CD14-positive monocyte (primary cell): ENCODE measurements around the gene CAPN11. TPM values are rescaled to one million over a fixed set of nuclear protein-coding genes. Genes with fewer than 3 reads are reported as not detected.
A peak's percentile ranks its signal among the peaks of the same experiment; 100 is the strongest.

ENCODE experiments used
- DNase-seq, 3 donors: peaks; one replicate each; pipeline ENCODE4 v3.0.0-alpha.2; 2011 to 2022
- H2AFZ ChIP-seq: 2 replicates; pipeline ENCODE4 v1.6.0; 2012; ENCODE audit warnings: mild to moderate bottlenecking, low read depth, low read length, inconsistent platforms; ENCODE audit not compliant: insufficient read depth, poor library complexity, severe bottlenecking
- H3K27ac ChIP-seq, 2 donors: 1 replicate in 1 of 2; 2 replicates in 1 of 2; pipeline ENCODE4 v1.5.1; 2012 to 2013; ENCODE audit warnings: low read length in 2 of 2, control low read depth in 1 of 2, inconsistent platforms in 1 of 2, low read depth in 1 of 2, mild to moderate bottlenecking in 1 of 2
- H3K27me3 ChIP-seq, 2 donors: one replicate each; pipeline versions ENCODE4 v1.6.0 to v1.6.1; 2011 to 2013; ENCODE audit warnings: low read length in 2 of 2; ENCODE audit not compliant: control insufficient read depth in 2 of 2, insufficient read depth in 2 of 2
- H3K36me3 ChIP-seq, 2 donors: replicated peaks in 1 of 2; 1 replicate in 1 of 2; 2 replicates in 1 of 2; pipeline versions ENCODE4 v1.5.1 to v1.6.1; 2012 to 2013; ENCODE audit warnings: low read length in 2 of 2, control low read depth in 1 of 2, inconsistent platforms in 1 of 2, mild to moderate bottlenecking in 1 of 2; ENCODE audit not compliant: insufficient read depth in 2 of 2, control insufficient read depth in 1 of 2
- H3K4me1 ChIP-seq, 2 donors: 1 replicate in 1 of 2; 2 replicates in 1 of 2; pipeline versions ENCODE4 v1.5.1 to v1.6.1; 2012 to 2013; ENCODE audit warnings: low read length in 2 of 2, control low read depth in 1 of 2, inconsistent platforms in 1 of 2, mild to moderate bottlenecking in 1 of 2, moderate library complexity in 1 of 2; ENCODE audit not compliant: insufficient read depth in 2 of 2, control insufficient read depth in 1 of 2
- H3K4me2 ChIP-seq: replicated peaks from 2 replicates; pipeline ENCODE3; 2012; ENCODE audit warnings: low read length, moderate library complexity, mild to moderate bottlenecking; ENCODE audit not compliant: poor library complexity, severe bottlenecking; ENCODE audit errors: extremely low read depth
- H3K4me3 ChIP-seq, 3 experiments: fragments of 200-600 bp in 1 of 3; sonication (generic) in 1 of 3; replicated peaks in 1 of 3; 1 replicate in 2 of 3; 2 replicates in 1 of 3; pipeline ENCODE4 v1.5.1; 2011 to 2013; ENCODE audit warnings: low read length in 3 of 3, mild to moderate bottlenecking in 3 of 3, control low read depth in 2 of 3, low read depth in 2 of 3, inconsistent platforms in 1 of 3, moderate library complexity in 1 of 3
- H3K79me2 ChIP-seq: 2 replicates; pipeline ENCODE4 v1.6.0; 2012; ENCODE audit warnings: mild to moderate bottlenecking, control low read depth, inconsistent platforms, low read length, moderate library complexity; ENCODE audit not compliant: insufficient read depth
- H3K9ac ChIP-seq: 2 replicates; pipeline ENCODE4 v1.6.0; 2017; ENCODE audit warnings: low read length, mild to moderate bottlenecking; ENCODE audit not compliant: insufficient read depth, poor library complexity, severe bottlenecking
- H3K9me3 ChIP-seq, 2 donors: replicated peaks in 1 of 2; 1 replicate in 1 of 2; 2 replicates in 1 of 2; pipeline versions ENCODE4 v1.5.1 to v1.6.1; 2012 to 2013; ENCODE audit warnings: low read length in 2 of 2, control low read depth in 1 of 2; ENCODE audit not compliant: control insufficient read depth in 1 of 2, insufficient read depth in 1 of 2
- H4K20me1 ChIP-seq: 2 replicates; pipeline ENCODE4 v1.6.0; 2012; ENCODE audit warnings: mild to moderate bottlenecking, low read length, control low read depth, moderate library complexity; ENCODE audit not compliant: insufficient read depth
- H3K27ac Mint-ChIP-seq, 7 donors: one replicate each; pipeline ENCODE4 v1.8.0; 2020; ENCODE audit warnings: mild to moderate bottlenecking in 7 of 7, mixed read lengths in 7 of 7, moderate library complexity in 6 of 7, inconsistent platforms in 2 of 7
- H3K27me3 Mint-ChIP-seq, 3 donors: one replicate each; pipeline ENCODE4 v1.8.0; 2021 to 2022; ENCODE audit warnings: low read depth in 3 of 3, mild to moderate bottlenecking in 3 of 3, mixed read lengths in 3 of 3, moderate library complexity in 3 of 3, inconsistent platforms in 1 of 3
- H3K36me3 Mint-ChIP-seq, 2 donors: one replicate each; pipeline ENCODE4 v1.8.0; 2020; ENCODE audit warnings: mixed read lengths in 2 of 2, inconsistent platforms in 1 of 2, mild to moderate bottlenecking in 1 of 2
- H3K4me1 Mint-ChIP-seq: one replicate; pipeline ENCODE4 v1.8.0; 2020; ENCODE audit warnings: mild to moderate bottlenecking, mixed read lengths
- H3K4me3 Mint-ChIP-seq, 2 donors: one replicate each; pipeline ENCODE4 v1.8.0; 2020; ENCODE audit warnings: mild to moderate bottlenecking in 2 of 2, mixed read lengths in 2 of 2, moderate library complexity in 1 of 2
- H3K9me3 Mint-ChIP-seq, 7 donors: one replicate each; pipeline ENCODE4 v1.8.0; 2020 to 2022; ENCODE audit warnings: mixed read lengths in 7 of 7, mild to moderate bottlenecking in 6 of 7, moderate library complexity in 6 of 7, inconsistent platforms in 2 of 7
- WGBS: methylation state at CpG from one replicate; pipeline ENCODE4 v1.1.5; 2013; ENCODE audit warnings: missing lambda C conversion rate; ENCODE audit not compliant: insufficient coverage; 5-methylcytosine and 5-hydroxymethylcytosine counted together
- intact Hi-C, 2 donors: fragments of 100-400 bp; cut with micrococcal nuclease; formaldehyde crosslinking; loops; one replicate each; pipeline versions ENCODE4 v1.15.0 to v1.15.1; 2023
- polyA plus RNA-seq, 3 donors: library from polyadenylated mRNA; depleted of rRNA in 1 of 3; unstranded in 2 of 3; stranded (reverse) in 1 of 3; fragments of 300-500 nt in 2 of 3; fragments of >200 nt in 1 of 3; fragmentation: Illumina TruSeq in 2 of 3; gene quantifications; 1 replicate in 2 of 3; 2 replicates in 1 of 3; pipeline ENCODE4 v1.2.3, GENCODE V29; 2012 to 2021
- TF ChIP-seq, protein P1 (sequence below): fragments of 200-600 bp; IDR thresholded peaks from one replicate; pipeline ENCODE4 v1.8.0; 2022; ENCODE audit warnings: antibody characterized with exemption, mild to moderate bottlenecking

Gene CAPN11
- polyA plus RNA-seq, 3 donors = 0.11 TPM; not detected in 2

- Histone ChIP-seq H3K9me3 (no peaks in the 10 kb centered on the region), H3K9ac (peak within 1 kb of the TSS; percentile 94), H3K79me2 (peaks cover 56% of the 10 kb centered on the region), H3K4me1 (peaks cover 27 to 43% of the 10 kb centered on the region in 2 donors), H3K4me2 (peak within 1 kb of the TSS; percentile 100), H3K27me3 (peaks cover 0 to 4% of the 10 kb centered on the region in 2 donors), H3K27ac (peak within 1 kb of the TSS; percentile 91 to 92), H4K20me1 (peaks cover 56% of the 10 kb centered on the region), H3K36me3 (no peaks in the 10 kb centered on the region), H2AFZ (peak within 1 kb of the TSS; percentile 91), H3K4me3 (peak within 1 kb of the TSS; percentile 87 to 92 (median 87))
- no peaks in the 10 kb centered on the region for H3K9me3 Mint-ChIP-seq
- H3K27ac Mint-ChIP-seq = peak within 1 kb of the TSS; percentile 90 to 96 (median 94)
- DNase-seq = peak; percentile 83 to 88 (median 87)
- H3K27me3 Mint-ChIP-seq = peaks cover under 1 to 8% (median 7%) of the 10 kb centered on the region in 3 donors
- H3K4me1 Mint-ChIP-seq = peaks cover 48% of the 10 kb centered on the region
- under 1% methylated on average over 40 of the region's 80 CpGs for WGBS
- TF ChIP-seq, protein P1, sequence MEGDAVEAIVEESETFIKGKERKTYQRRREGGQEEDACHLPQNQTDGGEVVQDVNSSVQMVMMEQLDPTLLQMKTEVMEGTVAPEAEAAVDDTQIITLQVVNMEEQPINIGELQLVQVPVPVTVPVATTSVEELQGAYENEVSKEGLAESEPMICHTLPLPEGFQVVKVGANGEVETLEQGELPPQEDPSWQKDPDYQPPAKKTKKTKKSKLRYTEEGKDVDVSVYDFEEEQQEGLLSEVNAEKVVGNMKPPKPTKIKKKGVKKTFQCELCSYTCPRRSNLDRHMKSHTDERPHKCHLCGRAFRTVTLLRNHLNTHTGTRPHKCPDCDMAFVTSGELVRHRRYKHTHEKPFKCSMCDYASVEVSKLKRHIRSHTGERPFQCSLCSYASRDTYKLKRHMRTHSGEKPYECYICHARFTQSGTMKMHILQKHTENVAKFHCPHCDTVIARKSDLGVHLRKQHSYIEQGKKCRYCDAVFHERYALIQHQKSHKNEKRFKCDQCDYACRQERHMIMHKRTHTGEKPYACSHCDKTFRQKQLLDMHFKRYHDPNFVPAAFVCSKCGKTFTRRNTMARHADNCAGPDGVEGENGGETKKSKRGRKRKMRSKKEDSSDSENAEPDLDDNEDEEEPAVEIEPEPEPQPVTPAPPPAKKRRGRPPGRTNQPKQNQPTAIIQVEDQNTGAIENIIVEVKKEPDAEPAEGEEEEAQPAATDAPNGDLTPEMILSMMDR = no peak
- intact Hi-C loops = loop anchor here in 1 of 2 donors (5.0 kb wide), 1 partner anchor 95 kb away; the partner anchor contains the start of gene SLC29A1
- H3K4me3 Mint-ChIP-seq = peak within 1 kb of the TSS; percentile 92 to 98
- peaks cover 18 to 22% of the 10 kb centered on the region in 2 donors for H3K36me3 Mint-ChIP-seq
These were observed 31.2 kb upstream of the CAPN11 start, which contains the start of the genes MRPL14 and TMEM63B for GRCh38 chr6:44127186-44128019. MRPL14 (minus strand) TSS chr6:44127452; CDS start chr6:44116611, 10,841 bp downstream. TMEM63B (plus strand) TSS chr6:44127554; CDS start chr6:44134585, 7,031 bp downstream.
